Suprapubic skin (tissue), 4 donors: ENCODE results near the gene GRK2. TPM values are rescaled to one million over a fixed set of nuclear protein-coding genes. Genes with fewer than 3 reads are reported as not detected.

Experiments
- DNase-seq, 2 donors: peaks; one replicate each; pipeline ENCODE4 v3.0.0-alpha.2; 2019; ENCODE audit warnings: low spot score in 2 of 2
- H3K27ac ChIP-seq: fragments of 200-600 bp; sonication (generic); one replicate; pipeline ENCODE4 v1.5.1; 2019
- H3K27me3 ChIP-seq: fragments of 200-600 bp; sonication (generic); one replicate; pipeline ENCODE4 v1.5.1; 2019
- H3K36me3 ChIP-seq: fragments of 200-600 bp; sonication (generic); one replicate; pipeline ENCODE4 v1.5.1; 2019
- H3K4me1 ChIP-seq: fragments of 200-600 bp; sonication (generic); one replicate; pipeline ENCODE4 v1.5.1; 2019
- H3K4me3 ChIP-seq: fragments of 200-600 bp; sonication (generic); one replicate; pipeline ENCODE4 v1.5.1; 2019; ENCODE audit warnings: mild to moderate bottlenecking
- H3K9me3 ChIP-seq: fragments of 200-600 bp; sonication (generic); one replicate; pipeline ENCODE4 v1.5.1; 2019
- EP300 ChIP-seq: sonication (generic); formaldehyde crosslinking; IDR thresholded peaks from one replicate; pipeline ENCODE4 v1.6.1; 2017; ENCODE audit warnings: antibody characterized with exemption
- POLR2A ChIP-seq, 2 donors: fragments of 450-650 bp; IDR thresholded peaks; one replicate each; pipeline ENCODE4 v1.6.1; 2017; ENCODE audit warnings: antibody characterized with exemption in 2 of 2, mild to moderate bottlenecking in 2 of 2, moderate library complexity in 2 of 2
- POLR2AphosphoS5 ChIP-seq, 3 donors: sonication (generic); formaldehyde crosslinking; IDR thresholded peaks; one replicate each; pipeline ENCODE4 v1.6.1; 2017; ENCODE audit warnings: antibody characterized with exemption in 3 of 3
- WGBS: methylation state at CpG from one replicate; pipeline ENCODE4 v1.1.5; 2018; 5-methylcytosine and 5-hydroxymethylcytosine counted together
- total RNA-seq, 4 donors: library from RNA; depleted of rRNA; stranded (reverse); fragments of >200 nt; gene quantifications; one replicate each; pipeline ENCODE4 v1.1.0, GENCODE V29; 2016
- TF ChIP-seq, protein P1 (sequence below), 2 donors: fragments of 200-600 bp in 1 of 2; fragments of 450-650 bp in 1 of 2; sonication (generic) in 1 of 2; IDR thresholded peaks; one replicate each; pipeline ENCODE4 v1.5.1; 2016 to 2019; ENCODE audit warnings: antibody characterized with exemption in 2 of 2, mild to moderate bottlenecking in 1 of 2, moderate library complexity in 1 of 2

GRK2 gene
- total RNA-seq, 4 donors from 2014 or later = 84.3 to 157 (median 105) TPM

DNA sequence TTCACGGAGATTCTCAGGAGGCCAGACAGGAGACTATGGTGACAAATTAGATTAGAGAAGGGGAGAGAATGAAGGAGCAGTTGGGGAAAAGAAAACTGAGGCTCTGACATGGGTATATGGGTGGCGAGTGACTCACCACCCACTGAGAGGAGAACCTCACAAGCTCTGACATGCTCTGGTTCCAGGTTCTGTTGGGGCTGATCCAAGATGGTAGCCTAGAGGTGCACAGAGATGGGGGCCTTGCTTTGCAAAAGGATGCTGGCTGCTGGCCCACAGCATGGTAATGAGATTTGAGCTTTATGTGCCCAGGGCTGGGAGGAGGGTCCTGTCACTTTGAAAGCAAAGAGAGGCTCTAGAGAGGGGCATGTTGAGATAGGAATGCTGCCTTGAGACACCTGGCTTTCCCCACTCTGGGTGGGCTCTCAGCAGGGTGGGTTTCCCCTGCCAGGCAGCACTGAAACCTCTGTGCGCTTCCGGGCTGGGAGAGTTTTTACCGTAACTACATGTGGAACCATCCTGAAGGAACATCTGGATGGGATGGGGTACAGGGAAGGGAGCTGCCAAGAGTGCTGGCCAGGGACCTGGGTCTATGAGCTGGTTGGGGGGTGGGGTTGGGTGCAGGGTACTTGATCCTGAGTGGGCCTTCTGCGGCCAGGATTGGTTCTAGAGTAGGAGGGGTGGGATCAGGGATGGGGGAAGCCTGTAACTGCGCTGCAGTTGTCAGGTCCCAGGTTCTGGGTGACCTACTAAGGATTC lies 1.2 kb upstream of the GRK2 start:
- Histone ChIP-seq H3K4me1 (peaks cover 85% of the 10 kb centered on the region), H3K36me3 (no peaks in the 10 kb centered on the region), H3K9me3 (no peaks in the 10 kb centered on the region), H3K27ac (no peak overlapping the region), H3K4me3 (no peak overlapping the region), H3K27me3 (no peaks in the 10 kb centered on the region)
- no peak for TF ChIP-seq EP300
- 72% methylated on average over 4 of the region's 7 CpGs for WGBS
- DNase-seq = no peak

DNA sequence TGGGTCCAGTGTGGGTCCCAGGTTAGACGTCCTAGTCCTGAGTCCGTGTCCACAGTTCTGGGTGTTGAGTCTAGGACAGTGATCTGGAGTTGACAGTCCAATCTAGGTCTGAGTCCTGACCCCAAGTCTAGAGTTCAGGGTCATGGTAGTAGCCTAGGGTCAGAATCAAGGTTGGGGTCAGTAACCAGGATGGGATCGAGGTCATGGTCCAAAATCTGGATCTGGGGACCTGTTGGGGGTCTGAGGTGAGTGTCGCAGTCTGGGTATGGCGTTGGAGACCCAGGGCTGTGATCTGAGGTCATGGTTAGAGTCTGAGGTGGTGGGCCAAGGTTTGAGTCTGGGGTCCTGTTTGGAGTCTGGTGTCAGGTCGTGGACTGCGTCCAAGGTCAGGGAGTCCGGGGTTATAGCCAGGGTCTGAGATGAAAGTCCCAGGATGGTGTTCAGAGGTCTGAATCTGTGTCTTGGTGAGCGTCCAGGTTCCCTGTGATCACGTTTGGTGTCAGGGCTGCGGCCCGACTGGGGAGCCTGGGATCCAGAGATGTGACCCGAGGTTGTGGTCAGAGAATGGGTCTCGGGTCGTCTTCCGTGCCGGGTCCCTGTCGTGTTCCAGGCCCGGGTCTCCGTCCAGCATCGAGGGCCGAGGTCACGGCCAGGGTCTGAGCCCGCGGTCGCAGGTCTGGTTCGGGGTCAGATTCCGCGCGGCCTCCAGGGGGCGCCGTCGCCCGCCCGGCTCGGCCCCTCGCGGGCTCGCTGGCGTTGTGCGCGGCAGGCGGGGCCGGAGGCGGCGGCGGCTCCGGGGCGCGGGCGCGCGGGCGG lies 432 bp upstream of the GRK2 start:
- TF ChIP-seq POLR2A (IDR thresholded peaks at IDR 0.05) = no peak
- TF ChIP-seq, protein P1, sequence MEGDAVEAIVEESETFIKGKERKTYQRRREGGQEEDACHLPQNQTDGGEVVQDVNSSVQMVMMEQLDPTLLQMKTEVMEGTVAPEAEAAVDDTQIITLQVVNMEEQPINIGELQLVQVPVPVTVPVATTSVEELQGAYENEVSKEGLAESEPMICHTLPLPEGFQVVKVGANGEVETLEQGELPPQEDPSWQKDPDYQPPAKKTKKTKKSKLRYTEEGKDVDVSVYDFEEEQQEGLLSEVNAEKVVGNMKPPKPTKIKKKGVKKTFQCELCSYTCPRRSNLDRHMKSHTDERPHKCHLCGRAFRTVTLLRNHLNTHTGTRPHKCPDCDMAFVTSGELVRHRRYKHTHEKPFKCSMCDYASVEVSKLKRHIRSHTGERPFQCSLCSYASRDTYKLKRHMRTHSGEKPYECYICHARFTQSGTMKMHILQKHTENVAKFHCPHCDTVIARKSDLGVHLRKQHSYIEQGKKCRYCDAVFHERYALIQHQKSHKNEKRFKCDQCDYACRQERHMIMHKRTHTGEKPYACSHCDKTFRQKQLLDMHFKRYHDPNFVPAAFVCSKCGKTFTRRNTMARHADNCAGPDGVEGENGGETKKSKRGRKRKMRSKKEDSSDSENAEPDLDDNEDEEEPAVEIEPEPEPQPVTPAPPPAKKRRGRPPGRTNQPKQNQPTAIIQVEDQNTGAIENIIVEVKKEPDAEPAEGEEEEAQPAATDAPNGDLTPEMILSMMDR (IDR thresholded peaks at IDR 0.05) = peak; percentile 54 to 71
- no peak for TF ChIP-seq POLR2AphosphoS5 (IDR thresholded peaks at IDR 0.05)
- Histone ChIP-seq H3K36me3 (no peaks in the 10 kb centered on the region), H3K27ac (peak overlapping the region; percentile 63), H3K9me3 (no peaks in the 10 kb centered on the region), H3K27me3 (no peaks in the 10 kb centered on the region), H3K4me3 (peak overlapping the region; percentile 18), H3K4me1 (peaks cover 93% of the 10 kb centered on the region)
- DNase-seq = no peak
- WGBS = 24% methylated on average over 19 of the region's 54 CpGs

DNA sequence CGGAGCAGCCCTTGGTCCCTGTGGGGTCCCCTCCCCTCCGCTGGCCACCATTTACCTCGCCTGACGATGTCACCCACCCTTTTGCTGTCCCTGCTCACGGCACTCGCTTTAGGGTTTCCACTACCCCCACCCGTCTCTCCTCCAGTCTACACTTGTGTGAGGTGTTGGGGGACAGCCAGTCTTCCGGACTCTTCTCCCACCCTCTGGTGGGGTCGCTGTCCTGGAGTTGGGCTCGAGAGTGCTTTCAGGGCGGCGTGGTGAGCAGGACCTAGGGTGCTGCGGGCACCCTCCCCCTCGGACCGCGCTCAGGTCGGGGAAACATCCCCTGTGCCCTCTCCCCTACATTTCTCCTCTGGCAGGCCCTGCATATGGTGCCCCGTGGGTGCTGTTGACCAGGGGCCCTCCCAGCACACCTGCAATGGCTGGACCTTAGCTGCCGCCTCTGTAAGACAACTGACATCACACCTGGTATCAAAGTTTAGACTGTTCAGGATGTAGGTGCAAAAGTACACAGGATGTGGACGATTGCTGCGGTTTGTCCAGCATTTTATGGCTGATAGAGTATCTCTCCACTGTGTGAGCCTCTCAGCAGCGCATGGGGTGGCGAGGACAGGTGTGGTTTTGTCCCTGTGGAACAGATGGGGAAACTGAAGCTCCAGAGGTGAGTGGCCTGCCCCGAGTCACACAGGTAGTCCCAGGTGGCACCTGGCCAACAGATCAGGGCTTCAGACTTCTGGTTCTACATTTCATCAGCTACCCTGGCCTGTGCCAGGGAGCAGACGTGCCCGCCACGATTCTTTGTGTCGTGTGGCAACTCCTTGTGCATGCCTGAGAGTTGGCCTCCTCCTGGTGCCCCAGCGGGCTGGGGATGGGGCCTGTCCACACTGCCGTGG lies 1.2 kb downstream of the GRK2 start:
- 11% methylated on average over 9 of the region's 30 CpGs for WGBS
- Histone ChIP-seq H3K4me3 (peak overlapping the region; percentile 95), H3K4me1 (peaks cover 93% of the 10 kb centered on the region), H3K27ac (peak overlapping the region; percentile 91), H3K27me3 (no peaks in the 10 kb centered on the region), H3K36me3 (no peaks in the 10 kb centered on the region), H3K9me3 (no peaks in the 10 kb centered on the region)
- TF ChIP-seq, protein P1 (IDR thresholded peaks at IDR 0.05) = no peak
- no peak for TF ChIP-seq POLR2A (IDR thresholded peaks at IDR 0.05)
- TF ChIP-seq POLR2AphosphoS5 (IDR thresholded peaks at IDR 0.05) = no peak
- TF ChIP-seq EP300 = no peak
- no peak for DNase-seq

DNA sequence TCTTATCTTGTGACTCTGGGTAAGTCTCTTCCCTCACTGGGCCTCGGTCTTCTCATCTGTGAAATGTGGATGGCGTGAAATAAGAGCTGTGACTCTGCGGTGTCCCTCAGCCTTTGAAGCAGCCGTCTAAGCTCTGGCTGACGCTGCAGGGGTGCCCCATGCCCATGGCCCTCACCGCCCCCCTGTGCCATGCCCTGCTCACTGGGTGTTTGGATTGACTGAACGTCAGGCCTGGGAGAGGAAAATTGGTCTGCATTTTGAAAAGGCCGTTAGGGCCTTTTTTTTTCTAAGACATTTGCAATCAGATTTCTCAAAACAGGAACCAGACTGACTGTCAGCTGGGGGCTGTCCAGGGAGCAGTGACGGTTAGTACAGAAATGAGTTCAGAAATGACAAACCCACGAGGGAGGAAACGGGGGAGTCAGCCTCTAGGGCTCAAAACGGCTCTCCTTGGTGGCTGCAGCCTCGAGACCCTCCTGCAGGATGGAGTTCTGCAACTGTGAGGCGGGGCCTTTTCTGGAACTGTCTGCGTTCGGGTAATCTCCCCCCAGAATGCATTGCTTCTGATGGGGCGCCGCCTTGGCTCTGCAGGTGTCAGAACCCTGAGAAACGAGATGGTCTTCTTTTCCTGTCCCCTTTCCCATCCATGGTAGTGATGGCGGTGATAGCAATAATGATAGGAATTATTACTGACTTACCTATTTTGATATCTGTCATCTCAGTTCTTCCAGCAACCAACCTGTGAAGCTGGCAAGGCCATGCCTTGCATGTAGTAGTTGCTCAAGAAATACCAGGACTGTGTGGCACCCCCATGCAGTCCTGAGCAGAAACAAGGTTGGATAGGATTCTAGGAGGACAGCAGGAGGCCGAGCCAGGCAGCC lies 2.0 kb downstream of the GRK2 start:
- DNase-seq = no peak
- Histone ChIP-seq H3K27ac (peak overlapping the region; percentile 91), H3K4me1 (peaks cover 93% of the 10 kb centered on the region), H3K27me3 (no peaks in the 10 kb centered on the region), H3K4me3 (peak overlapping the region; percentile 95), H3K9me3 (no peaks in the 10 kb centered on the region), H3K36me3 (no peaks in the 10 kb centered on the region)
- TF ChIP-seq EP300 (no peak), POLR2AphosphoS5 (IDR thresholded peaks at IDR 0.05) (no peak), POLR2A (IDR thresholded peaks at IDR 0.05) (no peak)
- TF ChIP-seq, protein P1 (IDR thresholded peaks at IDR 0.05) = no peak
- 50% methylated on average over 20 of the region's 21 CpGs for whole genome bisulfite sequencing

DNA sequence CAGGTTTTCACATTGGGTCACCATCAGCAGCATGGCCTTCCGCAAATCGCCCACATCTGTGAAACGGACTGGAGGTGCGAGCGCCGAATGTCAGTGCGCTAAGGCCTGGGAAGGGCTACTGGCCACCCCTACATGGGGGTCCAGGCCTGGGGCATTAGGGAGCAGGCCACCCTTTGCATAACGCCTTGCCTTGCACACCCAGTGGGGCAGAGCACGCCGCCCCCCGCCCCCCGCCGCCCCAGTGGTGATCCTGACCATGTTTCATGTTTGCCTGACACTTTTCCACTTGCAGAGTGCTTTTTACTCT lies 2.6 kb downstream of the GRK2 start:
- Histone ChIP-seq H3K36me3 (no peaks in the 10 kb centered on the region), H3K27ac (peak overlapping the region; percentile 63), H3K4me3 (peak overlapping the region; percentile 95), H3K4me1 (peaks cover 93% of the 10 kb centered on the region), H3K27me3 (no peaks in the 10 kb centered on the region), H3K9me3 (no peaks in the 10 kb centered on the region)
- 75% methylated on average over 11 of the region's 13 CpGs for WGBS
- TF ChIP-seq EP300 (no peak), POLR2AphosphoS5 (IDR thresholded peaks at IDR 0.05) (no peak), POLR2A (IDR thresholded peaks at IDR 0.05) (no peak)
- TF ChIP-seq, protein P1 (IDR thresholded peaks at IDR 0.05) = no peak
- DNase-seq = peak in 1 of 2 donors; percentile 44
